WTC11 (cell line): ENCODE data around the gene NOX5. TPM values are rescaled to one million over a fixed set of nuclear protein-coding genes. Genes with fewer than 3 reads are reported as not detected.

ENCODE experiments used
- ATAC-seq: fragments of 200-7000 bp; cut with Tn5 transposase; 2 replicates; pipeline ENCODE4 v1.10.0; 2021; ENCODE audit warnings: mild to moderate bottlenecking, moderate library complexity
- CTCF ChIA-PET: fragments of 300-600 bp; sonication (Branson Sonifier 250); formaldehyde crosslinking; loops from one replicate; lab custom pipeline; 2021; ENCODE audit warnings: antibody characterized with exemption; lab: Charles Lee
- POLR2A ChIA-PET: fragments of 350-600 bp; sonication (Branson Sonifier 250); formaldehyde crosslinking; loops from one replicate; lab custom pipeline; 2021; ENCODE audit warnings: antibody characterized with exemption; lab: Charles Lee
- DNase-seq: peaks from one replicate; pipeline ENCODE4 v3.0.0; 2021; ENCODE audit warnings: low spot score
- H3K27ac Mint-ChIP-seq: 2 replicates; pipeline ENCODE4 v1.8.0; 2021; ENCODE audit warnings: mixed read lengths
- H3K27me3 Mint-ChIP-seq: 2 replicates; pipeline ENCODE4 v1.8.0; 2021; ENCODE audit warnings: low read depth, mild to moderate bottlenecking, moderate library complexity, mixed read lengths
- H3K36me3 Mint-ChIP-seq: 2 replicates; pipeline ENCODE4 v1.8.0; 2021; ENCODE audit warnings: mixed read lengths
- H3K4me1 Mint-ChIP-seq: 2 replicates; pipeline ENCODE4 v1.8.0; 2022; ENCODE audit warnings: mixed read lengths
- H3K4me3 Mint-ChIP-seq: 2 replicates; pipeline ENCODE4 v1.8.0; 2021; ENCODE audit warnings: mild to moderate bottlenecking, moderate library complexity, mixed read lengths
- H3K9me3 Mint-ChIP-seq: 2 replicates; pipeline ENCODE4 v1.8.0; 2021; ENCODE audit warnings: mixed read lengths
- ATF1 ChIP-seq: sonication (generic); formaldehyde crosslinking; IDR thresholded peaks from 2 replicates; pipeline ENCODE4 v1.8.1; 2023; ENCODE audit warnings: mild to moderate bottlenecking, moderate library complexity, missing genetic modification reagents
- E2F1 ChIP-seq: sonication (generic); formaldehyde crosslinking; IDR thresholded peaks from 2 replicates; pipeline ENCODE4 v1.8.0; 2022; ENCODE audit warnings: mild to moderate bottlenecking, missing genetic modification reagents
- E2F5 ChIP-seq: sonication (generic); formaldehyde crosslinking; IDR thresholded peaks from 2 replicates; pipeline ENCODE4 v1.8.1; 2022; ENCODE audit warnings: mild to moderate bottlenecking, moderate library complexity, missing genetic modification reagents
- GABPB1 ChIP-seq: sonication (generic); formaldehyde crosslinking; IDR thresholded peaks from 2 replicates; pipeline ENCODE4 v1.8.1; 2023; ENCODE audit warnings: mild to moderate bottlenecking, missing genetic modification reagents
- JUN ChIP-seq: sonication (generic); formaldehyde crosslinking; IDR thresholded peaks from 2 replicates; pipeline ENCODE4 v1.8.0; 2023; ENCODE audit warnings: mild to moderate bottlenecking, missing genetic modification reagents
- NR1H2 ChIP-seq: sonication (generic); formaldehyde crosslinking; IDR thresholded peaks from 2 replicates; pipeline ENCODE4 v1.9.0; 2021; ENCODE audit warnings: mild to moderate bottlenecking, moderate library complexity, missing genetic modification reagents
- SMAD3 ChIP-seq: sonication (generic); formaldehyde crosslinking; IDR thresholded peaks from 2 replicates; pipeline ENCODE4 v1.8.0; 2022; ENCODE audit warnings: missing genetic modification reagents, mild to moderate bottlenecking, borderline replicate concordance
- SMAD4 ChIP-seq: sonication (generic); formaldehyde crosslinking; IDR thresholded peaks from 2 replicates; pipeline ENCODE4 v1.8.0; 2022; ENCODE audit warnings: mild to moderate bottlenecking, missing genetic modification reagents
- SP1 ChIP-seq: sonication (generic); formaldehyde crosslinking; conservative IDR thresholded peaks from 2 replicates; pipeline ENCODE4 v1.8.1; 2022; ENCODE audit warnings: missing genetic modification reagents
- TCF7 ChIP-seq: sonication (generic); formaldehyde crosslinking; IDR thresholded peaks from 2 replicates; pipeline ENCODE4 v1.8.0; 2022; ENCODE audit warnings: mild to moderate bottlenecking, low read depth, missing genetic modification reagents, moderate library complexity
- ZBTB43 ChIP-seq: sonication (generic); formaldehyde crosslinking; IDR thresholded peaks from 2 replicates; pipeline ENCODE4 v1.8.1; 2023; ENCODE audit warnings: mild to moderate bottlenecking, missing genetic modification reagents
- ZNF121 ChIP-seq: sonication (generic); formaldehyde crosslinking; IDR thresholded peaks from 2 replicates; pipeline ENCODE4 v1.8.0; 2023; ENCODE audit warnings: missing genetic modification reagents
- ZNF219 ChIP-seq: sonication (generic); formaldehyde crosslinking; IDR thresholded peaks from 2 replicates; pipeline ENCODE4 v1.8.0; 2023; ENCODE audit warnings: missing genetic modification reagents, mild to moderate bottlenecking, borderline replicate concordance
- ZNF416 ChIP-seq: fragments of 250-450 bp; sonication (Bioruptor Pico); IDR thresholded peaks from 2 replicates; pipeline ENCODE4 v1.9.0; 2021; ENCODE audit warnings: mild to moderate bottlenecking, inconsistent platforms
- total RNA-seq: library from RNA; stranded (reverse); gene quantifications from 3 replicates; pipeline ENCODE4 v1.2.3, GENCODE V29; 2021
- TF ChIP-seq, protein P1 (sequence below): sonication (generic); formaldehyde crosslinking; IDR thresholded peaks from 2 replicates; pipeline ENCODE4 v1.8.0; 2023; ENCODE audit warnings: missing genetic modification reagents, mild to moderate bottlenecking, borderline replicate concordance
- TF ChIP-seq, protein P2 (sequence below): sonication (generic); formaldehyde crosslinking; IDR thresholded peaks from 2 replicates; pipeline ENCODE4 v1.8.1; 2023; ENCODE audit warnings: mild to moderate bottlenecking, missing genetic modification reagents, borderline replicate concordance

Gene NOX5
- total RNA-seq, 1 experiment from 2014 or later: not detected

- TF ChIP-seq SMAD3 (CRISPR knock-in tag): no peak
Observed at GRCh38 chr15:69000091-69000490, 14.4 kb upstream of the NOX5 start (continued).

GRCh38 chr15:69000725-69001503, 13.6 kb upstream of the NOX5 start:
- H3K27me3 Mint-ChIP-seq: no peaks in the 10 kb centered on the region
- TF ChIP-seq ZNF416 (CRISPR knock-in tag) (no peak), GABPB1 (CRISPR knock-in tag) (no peak), JUN (CRISPR knock-in tag) (no peak), ZNF219 (CRISPR knock-in tag) (no peak), SMAD3 (CRISPR knock-in tag) (no peak), E2F1 (no peak), ATF1 (CRISPR knock-in tag) (no peak), SP1 (CRISPR knock-in tag) (no peak)
- TF ChIP-seq, protein P1, sequence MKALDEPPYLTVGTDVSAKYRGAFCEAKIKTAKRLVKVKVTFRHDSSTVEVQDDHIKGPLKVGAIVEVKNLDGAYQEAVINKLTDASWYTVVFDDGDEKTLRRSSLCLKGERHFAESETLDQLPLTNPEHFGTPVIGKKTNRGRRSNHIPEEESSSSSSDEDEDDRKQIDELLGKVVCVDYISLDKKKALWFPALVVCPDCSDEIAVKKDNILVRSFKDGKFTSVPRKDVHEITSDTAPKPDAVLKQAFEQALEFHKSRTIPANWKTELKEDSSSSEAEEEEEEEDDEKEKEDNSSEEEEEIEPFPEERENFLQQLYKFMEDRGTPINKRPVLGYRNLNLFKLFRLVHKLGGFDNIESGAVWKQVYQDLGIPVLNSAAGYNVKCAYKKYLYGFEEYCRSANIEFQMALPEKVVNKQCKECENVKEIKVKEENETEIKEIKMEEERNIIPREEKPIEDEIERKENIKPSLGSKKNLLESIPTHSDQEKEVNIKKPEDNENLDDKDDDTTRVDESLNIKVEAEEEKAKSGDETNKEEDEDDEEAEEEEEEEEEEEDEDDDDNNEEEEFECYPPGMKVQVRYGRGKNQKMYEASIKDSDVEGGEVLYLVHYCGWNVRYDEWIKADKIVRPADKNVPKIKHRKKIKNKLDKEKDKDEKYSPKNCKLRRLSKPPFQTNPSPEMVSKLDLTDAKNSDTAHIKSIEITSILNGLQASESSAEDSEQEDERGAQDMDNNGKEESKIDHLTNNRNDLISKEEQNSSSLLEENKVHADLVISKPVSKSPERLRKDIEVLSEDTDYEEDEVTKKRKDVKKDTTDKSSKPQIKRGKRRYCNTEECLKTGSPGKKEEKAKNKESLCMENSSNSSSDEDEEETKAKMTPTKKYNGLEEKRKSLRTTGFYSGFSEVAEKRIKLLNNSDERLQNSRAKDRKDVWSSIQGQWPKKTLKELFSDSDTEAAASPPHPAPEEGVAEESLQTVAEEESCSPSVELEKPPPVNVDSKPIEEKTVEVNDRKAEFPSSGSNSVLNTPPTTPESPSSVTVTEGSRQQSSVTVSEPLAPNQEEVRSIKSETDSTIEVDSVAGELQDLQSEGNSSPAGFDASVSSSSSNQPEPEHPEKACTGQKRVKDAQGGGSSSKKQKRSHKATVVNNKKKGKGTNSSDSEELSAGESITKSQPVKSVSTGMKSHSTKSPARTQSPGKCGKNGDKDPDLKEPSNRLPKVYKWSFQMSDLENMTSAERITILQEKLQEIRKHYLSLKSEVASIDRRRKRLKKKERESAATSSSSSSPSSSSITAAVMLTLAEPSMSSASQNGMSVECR (CRISPR knock-in tag): no peak
- TF ChIP-seq, all 79 proteins: peak for 0
- DNase-seq (no peak), ATAC-seq (peak; percentile 46)
- no peak overlapping the region for H3K4me3 Mint-ChIP-seq
- H3K27ac Mint-ChIP-seq: no peak overlapping the region
- peaks cover 40% of the 10 kb centered on the region for H3K4me1 Mint-ChIP-seq
- peaks cover 25% of the 10 kb centered on the region for H3K9me3 Mint-ChIP-seq
- POLR2A ChIA-PET: no interaction called here
- H3K36me3 Mint-ChIP-seq: no peaks in the 10 kb centered on the region
- CTCF ChIA-PET: interaction anchor here (0.9 to 2.7 kb wide), 6 partner anchors 31 to 394 kb away, joined by 3 to 9 read pairs (median 4); no protein-coding TSS in a partner anchor

DNA sequence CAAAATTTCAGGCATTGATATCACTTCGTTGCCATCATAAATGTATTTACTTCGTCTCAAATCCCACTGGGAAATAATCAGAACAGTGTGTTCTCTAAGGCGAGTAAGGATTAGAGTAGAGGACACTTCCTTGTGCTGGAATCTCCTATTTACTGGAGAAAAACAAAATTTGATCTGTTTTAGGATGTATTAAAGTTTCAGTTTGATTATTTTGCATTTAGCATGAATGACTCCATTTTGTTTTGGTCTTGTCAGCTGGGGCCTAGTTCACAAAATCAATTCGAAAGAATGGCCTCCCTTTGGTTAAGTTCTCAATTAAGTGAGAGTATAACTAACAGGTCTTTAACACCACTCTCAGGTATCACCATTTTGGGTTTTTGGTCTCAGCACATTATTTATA, 11.7 kb upstream of the NOX5 start:
- no peak for TF ChIP-seq NR1H2
- no peak for TF ChIP-seq TCF7 (CRISPR knock-in tag)
- TF ChIP-seq, protein P2, sequence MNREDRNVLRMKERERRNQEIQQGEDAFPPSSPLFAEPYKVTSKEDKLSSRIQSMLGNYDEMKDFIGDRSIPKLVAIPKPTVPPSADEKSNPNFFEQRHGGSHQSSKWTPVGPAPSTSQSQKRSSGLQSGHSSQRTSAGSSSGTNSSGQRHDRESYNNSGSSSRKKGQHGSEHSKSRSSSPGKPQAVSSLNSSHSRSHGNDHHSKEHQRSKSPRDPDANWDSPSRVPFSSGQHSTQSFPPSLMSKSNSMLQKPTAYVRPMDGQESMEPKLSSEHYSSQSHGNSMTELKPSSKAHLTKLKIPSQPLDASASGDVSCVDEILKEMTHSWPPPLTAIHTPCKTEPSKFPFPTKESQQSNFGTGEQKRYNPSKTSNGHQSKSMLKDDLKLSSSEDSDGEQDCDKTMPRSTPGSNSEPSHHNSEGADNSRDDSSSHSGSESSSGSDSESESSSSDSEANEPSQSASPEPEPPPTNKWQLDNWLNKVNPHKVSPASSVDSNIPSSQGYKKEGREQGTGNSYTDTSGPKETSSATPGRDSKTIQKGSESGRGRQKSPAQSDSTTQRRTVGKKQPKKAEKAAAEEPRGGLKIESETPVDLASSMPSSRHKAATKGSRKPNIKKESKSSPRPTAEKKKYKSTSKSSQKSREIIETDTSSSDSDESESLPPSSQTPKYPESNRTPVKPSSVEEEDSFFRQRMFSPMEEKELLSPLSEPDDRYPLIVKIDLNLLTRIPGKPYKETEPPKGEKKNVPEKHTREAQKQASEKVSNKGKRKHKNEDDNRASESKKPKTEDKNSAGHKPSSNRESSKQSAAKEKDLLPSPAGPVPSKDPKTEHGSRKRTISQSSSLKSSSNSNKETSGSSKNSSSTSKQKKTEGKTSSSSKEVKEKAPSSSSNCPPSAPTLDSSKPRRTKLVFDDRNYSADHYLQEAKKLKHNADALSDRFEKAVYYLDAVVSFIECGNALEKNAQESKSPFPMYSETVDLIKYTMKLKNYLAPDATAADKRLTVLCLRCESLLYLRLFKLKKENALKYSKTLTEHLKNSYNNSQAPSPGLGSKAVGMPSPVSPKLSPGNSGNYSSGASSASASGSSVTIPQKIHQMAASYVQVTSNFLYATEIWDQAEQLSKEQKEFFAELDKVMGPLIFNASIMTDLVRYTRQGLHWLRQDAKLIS (CRISPR knock-in tag): no peak
- no peak for TF ChIP-seq ZBTB43 (CRISPR knock-in tag)
- no peak for TF ChIP-seq ZNF121 (CRISPR knock-in tag)
- no peak for TF ChIP-seq E2F5 (CRISPR knock-in tag)
- no peak for TF ChIP-seq SMAD4 (CRISPR knock-in tag)
- H3K4me1 Mint-ChIP-seq: peaks cover 40% of the 10 kb centered on the region
- H3K9me3 Mint-ChIP-seq: peaks cover 29% of the 10 kb centered on the region
- ATAC-seq (no peak), DNase-seq (no peak)
- H3K27me3 Mint-ChIP-seq: no peaks in the 10 kb centered on the region
- no peak overlapping the region for H3K4me3 Mint-ChIP-seq
- no peak overlapping the region for H3K27ac Mint-ChIP-seq
- POLR2A ChIA-PET: no interaction called here
- H3K36me3 Mint-ChIP-seq: peaks cover 5% of the 10 kb centered on the region
- CTCF ChIA-PET: no interaction called here
